ENCODE measurements around the gene C11orf21.

GRCh38 chr11:2316169-2316962 lies 14.6 kb upstream of the C11orf21 start:
- no peak for TF ChIP-seq SIN3A (conservative IDR thresholded peaks at IDR 0.05 in 1 of 2, IDR thresholded peaks at IDR 0.05 in 1 of 2; ENCODE audit: low read depth in 1 of 2, low read length in 2 of 2)
- TF ChIP-seq, protein P1, sequence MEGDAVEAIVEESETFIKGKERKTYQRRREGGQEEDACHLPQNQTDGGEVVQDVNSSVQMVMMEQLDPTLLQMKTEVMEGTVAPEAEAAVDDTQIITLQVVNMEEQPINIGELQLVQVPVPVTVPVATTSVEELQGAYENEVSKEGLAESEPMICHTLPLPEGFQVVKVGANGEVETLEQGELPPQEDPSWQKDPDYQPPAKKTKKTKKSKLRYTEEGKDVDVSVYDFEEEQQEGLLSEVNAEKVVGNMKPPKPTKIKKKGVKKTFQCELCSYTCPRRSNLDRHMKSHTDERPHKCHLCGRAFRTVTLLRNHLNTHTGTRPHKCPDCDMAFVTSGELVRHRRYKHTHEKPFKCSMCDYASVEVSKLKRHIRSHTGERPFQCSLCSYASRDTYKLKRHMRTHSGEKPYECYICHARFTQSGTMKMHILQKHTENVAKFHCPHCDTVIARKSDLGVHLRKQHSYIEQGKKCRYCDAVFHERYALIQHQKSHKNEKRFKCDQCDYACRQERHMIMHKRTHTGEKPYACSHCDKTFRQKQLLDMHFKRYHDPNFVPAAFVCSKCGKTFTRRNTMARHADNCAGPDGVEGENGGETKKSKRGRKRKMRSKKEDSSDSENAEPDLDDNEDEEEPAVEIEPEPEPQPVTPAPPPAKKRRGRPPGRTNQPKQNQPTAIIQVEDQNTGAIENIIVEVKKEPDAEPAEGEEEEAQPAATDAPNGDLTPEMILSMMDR (IDR thresholded peaks at IDR 0.05; ENCODE audit: control extremely low read depth in 1 of 3, insufficient read depth in 1 of 3, low read depth in 1 of 3, low read length in 3 of 3): no peak
- no peak for TF ChIP-seq KDM5A (IDR thresholded peaks at IDR 0.05; ENCODE audit: low read length)
- TF ChIP-seq EZH2 (IDR thresholded peaks at IDR 0.05; ENCODE audit: low read depth, low read length, severe bottlenecking): no peak
- TF ChIP-seq CREB1 (IDR thresholded peaks at IDR 0.05): no peak
- TF ChIP-seq FOSL1 (IDR thresholded peaks at IDR 0.05; ENCODE audit: insufficient read depth, low read depth, low read length): no peak
- no peak for TF ChIP-seq RFX5 (IDR thresholded peaks at IDR 0.05; ENCODE audit: borderline replicate concordance, low read depth, low read length)
- no peak for TF ChIP-seq JUND (IDR thresholded peaks at IDR 0.05; ENCODE audit: low read length)

All from H1 (cell line).